HEK293T (cell line): Measurements from ENCODE around the gene GPHN.

Source experiments
- CTCF ChIA-PET: fragments of 350-600 bp; formaldehyde crosslinking; extraction: SDS; loops from one replicate; lab custom pipeline; 2021; ENCODE audit warnings: antibody characterized with exemption, inconsistent platforms; lab: Yijun Ruan, JAX
- POLR2A ChIA-PET: fragments of 350-600 bp; formaldehyde crosslinking; extraction: SDS; loops from one replicate; lab custom pipeline; 2020; ENCODE audit warnings: antibody characterized with exemption, inconsistent platforms; lab: Yijun Ruan, JAX
- DNase-seq: peaks from one replicate; pipeline ENCODE4 v3.0.0; 2012; ENCODE audit warnings: mixed read lengths; ENCODE audit errors: extremely low spot score
- ARNT ChIP-seq: fragments of 450-650 bp; IDR thresholded peaks from 2 replicates; pipeline ENCODE4 v1.6.1; 2017; ENCODE audit warnings: mild to moderate bottlenecking
- BHLHE40 ChIP-seq: fragments of 450-650 bp; IDR thresholded peaks from 2 replicates; pipeline ENCODE4 v1.6.1; 2016; ENCODE audit warnings: mild to moderate bottlenecking, moderate library complexity, borderline replicate concordance
- CTBP1 ChIP-seq: fragments of 450-650 bp; IDR thresholded peaks from 2 replicates; pipeline ENCODE4 v1.6.1; 2016; ENCODE audit warnings: borderline replicate concordance
- ELF4 ChIP-seq: fragments of 450-650 bp; IDR thresholded peaks from 2 replicates; pipeline ENCODE4 v1.6.1; 2017; ENCODE audit warnings: antibody characterized with exemption
- FOXA1 ChIP-seq: fragments of 450-650 bp; IDR thresholded peaks from 2 replicates; pipeline ENCODE4 v1.6.1; 2016; ENCODE audit warnings: mild to moderate bottlenecking
- FOXK2 ChIP-seq: fragments of 450-650 bp; IDR thresholded peaks from 2 replicates; pipeline ENCODE4 v1.6.1; 2016; ENCODE audit warnings: mild to moderate bottlenecking
- FOXM1 ChIP-seq: fragments of 450-650 bp; IDR thresholded peaks from 2 replicates; pipeline ENCODE4 v1.6.1; 2017; ENCODE audit warnings: mild to moderate bottlenecking, borderline replicate concordance
- HDGF ChIP-seq: fragments of 450-650 bp; IDR thresholded peaks from 2 replicates; pipeline ENCODE4 v1.6.1; 2017; ENCODE audit warnings: antibody characterized with exemption, borderline replicate concordance
- L3MBTL2 ChIP-seq: fragments of 450-650 bp; conservative IDR thresholded peaks from 2 replicates; pipeline ENCODE4 v1.6.1; 2016; ENCODE audit warnings: mild to moderate bottlenecking
- LEF1 ChIP-seq: fragments of 450-650 bp; IDR thresholded peaks from 2 replicates; pipeline ENCODE4 v1.6.1; 2017; ENCODE audit warnings: mild to moderate bottlenecking, borderline replicate concordance
- NFRKB ChIP-seq: fragments of 450-650 bp; IDR thresholded peaks from 2 replicates; pipeline ENCODE4 v1.6.1; 2016; ENCODE audit warnings: mild to moderate bottlenecking, moderate library complexity
- PKNOX1 ChIP-seq: fragments of 450-650 bp; IDR thresholded peaks from 2 replicates; pipeline ENCODE4 v1.6.1; 2016
- SP1 ChIP-seq: fragments of 450-650 bp; IDR thresholded peaks from 2 replicates; pipeline ENCODE4 v1.6.1; 2017
- SUZ12 ChIP-seq: fragments of 450-650 bp; IDR thresholded peaks from 2 replicates; pipeline ENCODE4 v1.6.1; 2016; ENCODE audit warnings: mild to moderate bottlenecking
- TARDBP ChIP-seq: fragments of 450-650 bp; IDR thresholded peaks from 2 replicates; pipeline ENCODE4 v1.6.1; 2016
- ZNF384 ChIP-seq: fragments of 450-650 bp; IDR thresholded peaks from 2 replicates; pipeline ENCODE4 v1.6.1; 2016

Gene GPHN

GRCh38 chr14:66746316-66747006 is 238.5 kb downstream of the GPHN start:
- ChIA-PET CTCF (interaction anchor here (0.7 kb wide), 1 partner anchor 270 kb away, joined by 3 read pairs; no protein-coding TSS in a partner anchor), POLR2A (no interaction called here)
- no peak for TF ChIP-seq BHLHE40
- no peak for TF ChIP-seq FOXM1
- TF ChIP-seq ELF4 = no peak
- no peak for TF ChIP-seq CTBP1
- no peak for TF ChIP-seq TARDBP
- DNase-seq = peak; percentile 30

- CTCF ChIA-PET = no interaction called here
These were observed 244.2 kb downstream of the GPHN start for GRCh38 chr14:66752109-66752508.

GRCh38 chr14:66758031-66758613 is 250.2 kb downstream of the GPHN start:
- ChIA-PET POLR2A (no interaction called here), CTCF (no interaction called here)
- no peak for TF ChIP-seq SP1
- no peak for TF ChIP-seq LEF1
- no peak for TF ChIP-seq CTBP1
- TF ChIP-seq NFRKB = no peak
- TF ChIP-seq L3MBTL2 = no peak
- TF ChIP-seq TARDBP = no peak
- TF ChIP-seq FOXM1 = no peak
- no peak for TF ChIP-seq SUZ12
- DNase-seq = no peak

More at GRCh38 chr14:66752109-66752508, 244.2 kb downstream of the GPHN start:
- no peak for TF ChIP-seq SP1
- no peak for TF ChIP-seq SUZ12
- no peak for TF ChIP-seq HDGF
- no peak for TF ChIP-seq BHLHE40
- no peak for TF ChIP-seq ARNT
- no peak for TF ChIP-seq ELF4
- TF ChIP-seq CTBP1 = no peak
- no peak for TF ChIP-seq LEF1
- no peak for TF ChIP-seq L3MBTL2
- TF ChIP-seq TARDBP = no peak
- no peak for TF ChIP-seq FOXA1
- TF ChIP-seq FOXM1 = no peak
- TF ChIP-seq PKNOX1 = no peak
- no peak for TF ChIP-seq ZNF384
- no peak for TF ChIP-seq FOXK2
- no peak for TF ChIP-seq NFRKB
- no peak for DNase-seq
- POLR2A ChIA-PET = interaction anchor here (0.6 kb wide), 1 partner anchor 28 kb away, joined by 3 read pairs; no protein-coding TSS in a partner anchor

GRCh38 chr14:66772146-66772545 is 264.2 kb downstream of the GPHN start:
- TF ChIP-seq TARDBP (no peak), LEF1 (no peak), NFRKB (no peak), ELF4 (no peak), FOXA1 (no peak), ARNT (no peak), SP1 (no peak), HDGF (no peak), ZNF384 (no peak), PKNOX1 (no peak), BHLHE40 (no peak), SUZ12 (no peak), FOXM1 (no peak), CTBP1 (no peak), L3MBTL2 (no peak), FOXK2 (no peak)
- ChIA-PET CTCF (no interaction called here), POLR2A (no interaction called here)
- DNase-seq = no peak

- POLR2A ChIA-PET = no interaction called here
- no peak for TF ChIP-seq FOXM1
- no peak for TF ChIP-seq FOXK2
- no peak for TF ChIP-seq SUZ12
- no peak for TF ChIP-seq FOXA1
- no peak for TF ChIP-seq ARNT
- TF ChIP-seq ELF4 = no peak
- no peak for TF ChIP-seq ZNF384
- no peak for TF ChIP-seq HDGF
- TF ChIP-seq TARDBP = no peak
- CTCF ChIA-PET = no interaction called here
- no peak for DNase-seq
These were observed 274.9 kb downstream of the GPHN start for GRCh38 chr14:66782853-66783252.

- no peak for DNase-seq
- ChIA-PET POLR2A (no interaction called here), CTCF (no interaction called here)
- TF ChIP-seq ZNF384 (no peak), SP1 (no peak), CTBP1 (no peak), ARNT (no peak), ELF4 (no peak), SUZ12 (no peak)
These were observed 282.2 kb downstream of the GPHN start for GRCh38 chr14:66790101-66790500.

GRCh38 chr14:66802962-66803361 is 295.0 kb downstream of the GPHN start:
- no peak for DNase-seq
- ChIA-PET POLR2A (no interaction called here), CTCF (interaction anchor here (0.5 kb wide), 1 partner anchor 519 kb away, joined by 3 read pairs; no protein-coding TSS in a partner anchor)
- no peak for TF ChIP-seq FOXM1
- TF ChIP-seq CTBP1 = no peak
- no peak for TF ChIP-seq SUZ12
- no peak for TF ChIP-seq ZNF384
- TF ChIP-seq FOXA1 = no peak
